ENCODE measurements around the gene SDR42E1.

- no peak for TF ChIP-seq REST (IDR thresholded peaks at IDR 0.05; ENCODE audit: insufficient read depth in 1 of 2, low read depth in 2 of 2, low read length in 2 of 2)
- no peak for TF ChIP-seq POLR2AphosphoS5 (IDR thresholded peaks at IDR 0.05; ENCODE audit: low read depth, low read length)
- no peak for TF ChIP-seq SIN3A (IDR thresholded peaks at IDR 0.05; ENCODE audit: borderline replicate concordance, insufficient read depth, low read length)
Measured at GRCh38 chr16:81942007-81942601, 69.2 kb downstream of the SDR42E1 start.

Data from PFSK-1 (cell line).